Measurements from ENCODE around the gene VAV3. TPM values are rescaled to one million over a fixed set of nuclear protein-coding genes. Genes with fewer than 3 reads are reported as not detected.

VAV3 gene
- total RNA-seq, 1 experiment from 2014 or later = 10.0 TPM

- no peaks in the 10 kb centered on the region for H3K9me3 Mint-ChIP-seq
- TF ChIP-seq HMGA2 (CRISPR knock-in tag; IDR thresholded peaks at IDR 0.05) = no peak
- no peak for TF ChIP-seq CBFB (CRISPR knock-in tag; IDR thresholded peaks at IDR 0.05; ENCODE audit: low read depth)
- TF ChIP-seq CTCF (IDR thresholded peaks at IDR 0.05) = no peak
- TF ChIP-seq JUN (CRISPR knock-in tag; IDR thresholded peaks at IDR 0.05) = no peak
- TF ChIP-seq PRRX2 (CRISPR knock-in tag; IDR thresholded peaks at IDR 0.05) = no peak
- no peak for TF ChIP-seq MXD4 (CRISPR knock-in tag; IDR thresholded peaks at IDR 0.05; ENCODE audit: borderline replicate concordance)
- no peak for TF ChIP-seq TEAD1 (CRISPR knock-in tag; IDR thresholded peaks at IDR 0.05)
- ATAC-seq (no peak), DNase-seq (ENCODE audit: low spot score) (no peak)
- H3K4me1 Mint-ChIP-seq = peaks cover 28% of the 10 kb centered on the region
- ChIA-PET CTCF (no interaction called here), POLR2A (no interaction called here)
- H3K4me3 Mint-ChIP-seq = no peak overlapping the region
- H3K27ac Mint-ChIP-seq = no peak overlapping the region
- H3K27me3 Mint-ChIP-seq (ENCODE audit: low read depth) = no peaks in the 10 kb centered on the region
- no peaks in the 10 kb centered on the region for H3K36me3 Mint-ChIP-seq
Measured at GRCh38 chr1:107683683-107684082, 281.3 kb downstream of the VAV3 start.

DNA sequence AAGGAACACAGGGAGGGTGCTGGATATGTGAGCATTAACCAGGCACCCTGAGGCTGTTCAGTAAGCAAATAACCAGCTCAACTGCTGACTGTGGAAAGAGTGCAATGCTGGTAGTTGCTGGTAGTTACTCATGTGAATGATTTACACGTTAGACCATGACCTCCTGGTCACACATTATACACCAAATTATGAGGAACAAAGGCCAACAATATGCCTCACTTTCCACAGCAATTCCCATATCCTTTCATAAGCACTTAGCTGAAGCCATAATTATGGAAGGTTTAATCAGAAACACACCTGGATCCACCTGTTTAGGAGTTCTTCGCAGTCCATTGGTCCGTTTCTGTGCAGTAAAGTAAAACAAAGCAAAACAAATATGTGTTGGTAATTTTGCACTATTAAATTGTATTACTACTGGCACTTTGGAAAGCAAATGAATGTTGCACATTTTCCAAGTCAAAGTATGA is 281.8 kb downstream of the VAV3 start:
- TF ChIP-seq NR1H2 (CRISPR knock-in tag; IDR thresholded peaks at IDR 0.05) (no peak), CREB1 (CRISPR knock-in tag; IDR thresholded peaks at IDR 0.05) (no peak)
- Mint-ChIP-seq H3K4me3 (no peak overlapping the region), H3K9me3 (no peaks in the 10 kb centered on the region), H3K36me3 (no peaks in the 10 kb centered on the region), H3K4me1 (peaks cover 24% of the 10 kb centered on the region), H3K27ac (no peak overlapping the region; the same call in 1 of the 2 replicates), H3K27me3 (ENCODE audit: low read depth) (no peaks in the 10 kb centered on the region)
- CTCF ChIA-PET = no interaction called here
- POLR2A ChIA-PET = no interaction called here
- ATAC-seq = no peak
- DNase-seq (ENCODE audit: low spot score) = no peak

DNA sequence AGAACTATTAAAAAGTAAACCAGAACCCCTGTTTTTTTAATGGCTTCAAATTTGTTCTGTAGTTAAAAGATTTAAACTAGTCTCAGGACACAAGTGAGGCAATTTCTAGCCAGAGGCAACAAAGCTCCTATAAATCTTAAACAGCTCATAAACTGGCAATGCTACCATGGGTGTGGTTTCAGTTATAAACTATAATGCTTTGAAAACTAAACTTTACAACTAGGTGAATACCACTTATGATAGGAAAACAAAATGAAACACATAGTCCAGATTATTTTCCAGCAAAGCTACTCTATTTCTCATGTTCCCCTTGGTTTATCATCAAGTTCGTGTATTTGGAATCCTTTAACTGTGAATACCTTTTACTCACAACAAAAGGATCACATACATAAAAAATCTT is 282.5 kb downstream of the VAV3 start:
- no peak for DNase-seq (ENCODE audit: low spot score)
- POLR2A ChIA-PET = no interaction called here
- CTCF ChIA-PET = no interaction called here
- ATAC-seq = no peak
- no peaks in the 10 kb centered on the region for H3K36me3 Mint-ChIP-seq
- no peak overlapping the region for H3K4me3 Mint-ChIP-seq
- no peak overlapping the region for H3K27ac Mint-ChIP-seq
- no peaks in the 10 kb centered on the region for H3K9me3 Mint-ChIP-seq
- peaks cover 23% of the 10 kb centered on the region for H3K4me1 Mint-ChIP-seq
- H3K27me3 Mint-ChIP-seq (ENCODE audit: low read depth) = no peaks in the 10 kb centered on the region
- TF ChIP-seq ZMAT4 (CRISPR knock-in tag; IDR thresholded peaks at IDR 0.05) = no peak
- no peak for TF ChIP-seq FOXP1 (CRISPR knock-in tag; IDR thresholded peaks at IDR 0.05; ENCODE audit: borderline replicate concordance)
- no peak for TF ChIP-seq ELF4 (CRISPR knock-in tag; IDR thresholded peaks at IDR 0.05; ENCODE audit: low read depth)
- TF ChIP-seq TEAD4 (CRISPR knock-in tag; IDR thresholded peaks at IDR 0.05) = no peak
- TF ChIP-seq AR (CRISPR knock-in tag; IDR thresholded peaks at IDR 0.05) = no peak
- TF ChIP-seq, protein P1, sequence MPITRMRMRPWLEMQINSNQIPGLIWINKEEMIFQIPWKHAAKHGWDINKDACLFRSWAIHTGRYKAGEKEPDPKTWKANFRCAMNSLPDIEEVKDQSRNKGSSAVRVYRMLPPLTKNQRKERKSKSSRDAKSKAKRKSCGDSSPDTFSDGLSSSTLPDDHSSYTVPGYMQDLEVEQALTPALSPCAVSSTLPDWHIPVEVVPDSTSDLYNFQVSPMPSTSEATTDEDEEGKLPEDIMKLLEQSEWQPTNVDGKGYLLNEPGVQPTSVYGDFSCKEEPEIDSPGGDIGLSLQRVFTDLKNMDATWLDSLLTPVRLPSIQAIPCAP (CRISPR knock-in tag; IDR thresholded peaks at IDR 0.05) = no peak
- TF ChIP-seq FOXJ3 (CRISPR knock-in tag; IDR thresholded peaks at IDR 0.05; ENCODE audit: borderline replicate concordance) = no peak
- TF ChIP-seq, protein P2, sequence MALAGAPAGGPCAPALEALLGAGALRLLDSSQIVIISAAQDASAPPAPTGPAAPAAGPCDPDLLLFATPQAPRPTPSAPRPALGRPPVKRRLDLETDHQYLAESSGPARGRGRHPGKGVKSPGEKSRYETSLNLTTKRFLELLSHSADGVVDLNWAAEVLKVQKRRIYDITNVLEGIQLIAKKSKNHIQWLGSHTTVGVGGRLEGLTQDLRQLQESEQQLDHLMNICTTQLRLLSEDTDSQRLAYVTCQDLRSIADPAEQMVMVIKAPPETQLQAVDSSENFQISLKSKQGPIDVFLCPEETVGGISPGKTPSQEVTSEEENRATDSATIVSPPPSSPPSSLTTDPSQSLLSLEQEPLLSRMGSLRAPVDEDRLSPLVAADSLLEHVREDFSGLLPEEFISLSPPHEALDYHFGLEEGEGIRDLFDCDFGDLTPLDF (CRISPR knock-in tag; IDR thresholded peaks at IDR 0.05) = no peak
- TF ChIP-seq ZNF317 (CRISPR knock-in tag; IDR thresholded peaks at IDR 0.05; ENCODE audit: borderline replicate concordance, low read depth) = no peak
- TF ChIP-seq NFYB (CRISPR knock-in tag; conservative IDR thresholded peaks at IDR 0.05; ENCODE audit: low read depth) = no peak
- TF ChIP-seq NR1H2 (CRISPR knock-in tag; IDR thresholded peaks at IDR 0.05) = no peak
- no peak for TF ChIP-seq SOX15 (CRISPR knock-in tag; IDR thresholded peaks at IDR 0.05)
- TF ChIP-seq ZNF263 (CRISPR knock-in tag; IDR thresholded peaks at IDR 0.05; ENCODE audit: low read depth) = no peak
- no peak for TF ChIP-seq CTCF (IDR thresholded peaks at IDR 0.05)

Data from WTC11 (cell line).